ENCODE data around the gene PMEPA1.

DNA sequence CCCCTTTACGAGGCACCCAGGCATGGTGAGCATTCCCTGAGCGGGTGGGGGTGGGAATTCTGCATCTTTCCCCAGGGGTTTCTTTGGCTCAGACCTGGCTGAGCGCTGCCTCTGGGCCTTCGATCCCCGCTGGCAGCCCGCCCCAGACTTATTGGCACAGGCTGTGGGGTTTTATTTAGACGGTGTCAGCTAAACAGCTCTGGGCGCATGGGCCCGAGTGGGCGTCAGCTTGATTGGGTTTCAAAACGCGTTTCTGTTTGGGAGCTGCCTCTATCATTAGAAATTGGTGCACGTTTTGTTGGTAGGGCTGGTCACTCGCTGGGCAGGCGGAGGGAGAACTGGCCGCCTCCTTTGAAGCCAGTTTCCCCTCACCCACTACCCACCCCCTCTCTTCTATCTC is 21.0 kb downstream of the PMEPA1 start:
- TF ChIP-seq, protein P1, sequence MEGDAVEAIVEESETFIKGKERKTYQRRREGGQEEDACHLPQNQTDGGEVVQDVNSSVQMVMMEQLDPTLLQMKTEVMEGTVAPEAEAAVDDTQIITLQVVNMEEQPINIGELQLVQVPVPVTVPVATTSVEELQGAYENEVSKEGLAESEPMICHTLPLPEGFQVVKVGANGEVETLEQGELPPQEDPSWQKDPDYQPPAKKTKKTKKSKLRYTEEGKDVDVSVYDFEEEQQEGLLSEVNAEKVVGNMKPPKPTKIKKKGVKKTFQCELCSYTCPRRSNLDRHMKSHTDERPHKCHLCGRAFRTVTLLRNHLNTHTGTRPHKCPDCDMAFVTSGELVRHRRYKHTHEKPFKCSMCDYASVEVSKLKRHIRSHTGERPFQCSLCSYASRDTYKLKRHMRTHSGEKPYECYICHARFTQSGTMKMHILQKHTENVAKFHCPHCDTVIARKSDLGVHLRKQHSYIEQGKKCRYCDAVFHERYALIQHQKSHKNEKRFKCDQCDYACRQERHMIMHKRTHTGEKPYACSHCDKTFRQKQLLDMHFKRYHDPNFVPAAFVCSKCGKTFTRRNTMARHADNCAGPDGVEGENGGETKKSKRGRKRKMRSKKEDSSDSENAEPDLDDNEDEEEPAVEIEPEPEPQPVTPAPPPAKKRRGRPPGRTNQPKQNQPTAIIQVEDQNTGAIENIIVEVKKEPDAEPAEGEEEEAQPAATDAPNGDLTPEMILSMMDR (IDR thresholded peaks at IDR 0.05), result no peak
- TF ChIP-seq POLR2A (IDR thresholded peaks at IDR 0.05) (no peak), POLR2AphosphoS5 (IDR thresholded peaks at IDR 0.05) (no peak), EP300 (IDR thresholded peaks at IDR 0.05) (no peak)
